NCI-H82 treated with DMSO at 0.1 percent for 48 hours (cell line): Measurements from ENCODE around the gene ABRAXAS1.
"Not testable (repeated sequence)": the region's sequence is repeated elsewhere in the genome, so short reads cannot be mapped to it uniquely, and the experiment has no call there.

ENCODE experiments used
- DNase-seq: peaks from one replicate; lab custom pipeline; 2025; ENCODE audit not compliant: unreplicated experiment; lab: John Stamatoyannopoulos, UW

ABRAXAS1 gene

DNA sequence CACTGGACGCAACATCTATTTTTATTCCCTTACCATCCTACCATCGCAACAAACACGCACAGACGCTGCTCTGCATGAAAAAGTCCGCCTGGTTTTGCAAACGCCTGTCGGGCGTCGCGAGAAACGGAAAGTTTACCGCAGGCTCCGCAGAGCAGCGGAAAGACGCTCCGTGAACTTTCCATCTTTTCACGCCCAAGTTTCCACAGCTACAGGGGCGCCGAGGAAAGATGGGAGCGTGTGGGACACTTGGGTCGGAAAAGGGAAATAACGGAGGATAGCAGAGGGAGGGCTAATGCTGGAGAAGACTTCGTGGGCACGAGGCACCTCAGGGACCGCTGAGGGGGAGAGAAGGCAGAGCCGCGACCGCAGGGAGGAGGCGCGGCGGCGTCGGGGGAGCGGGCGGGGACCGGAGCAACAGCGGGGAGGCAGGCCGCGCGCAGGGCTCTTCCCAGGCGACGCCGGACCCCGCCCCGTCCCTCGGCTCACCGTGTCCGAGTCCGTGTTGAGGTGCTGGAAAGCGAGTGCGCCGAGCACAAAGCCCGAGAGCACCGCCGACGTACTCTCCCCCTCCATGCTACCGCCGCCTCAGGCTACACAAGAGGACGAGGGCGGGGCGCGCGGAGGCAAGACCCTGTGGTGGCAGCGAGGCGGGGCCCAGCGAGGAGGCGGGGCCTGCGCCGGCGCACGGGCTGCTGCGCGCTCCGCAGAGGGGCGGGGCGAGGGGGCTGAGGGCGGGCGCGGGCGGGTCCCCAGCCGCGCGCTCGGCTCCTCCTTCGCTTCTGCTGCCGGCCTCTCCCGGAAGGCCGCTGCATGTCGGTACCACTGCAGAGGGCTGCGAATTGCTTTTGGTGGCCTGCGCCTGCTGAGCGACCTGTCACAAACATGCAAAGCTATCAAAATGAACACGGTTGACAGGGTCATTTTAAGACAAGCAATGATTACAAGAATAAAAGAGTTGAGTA lies at the start of gene ABRAXAS1:
Gene ABRAXAS1, minus strand, starts transcription at position 601 of the 962 bp plus-strand sequence. Its CDS starts 28 bp downstream, at position 573.
- peak; percentile 78 for DNase-seq

DNA sequence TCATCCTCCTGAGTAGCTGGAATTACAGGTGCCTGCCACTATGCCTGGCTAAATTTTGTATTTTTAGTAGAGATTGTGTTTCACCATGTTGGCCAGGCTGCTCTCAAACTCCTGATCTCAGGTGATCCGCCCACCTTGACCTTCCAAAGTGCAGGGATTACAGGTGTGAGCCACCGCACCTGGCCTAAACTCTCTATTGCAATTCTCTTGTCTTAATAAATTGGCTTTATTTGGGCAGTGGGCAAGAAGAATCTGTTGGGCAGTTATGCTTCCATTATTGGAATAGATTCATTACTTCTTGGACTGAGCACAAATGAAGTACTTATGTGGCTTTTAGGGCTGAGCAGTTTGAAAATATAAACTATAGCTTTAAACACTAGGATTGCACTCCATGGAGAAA lies 42.8 kb upstream of the ABRAXAS1 start:
- DNase-seq: no peak

DNA sequence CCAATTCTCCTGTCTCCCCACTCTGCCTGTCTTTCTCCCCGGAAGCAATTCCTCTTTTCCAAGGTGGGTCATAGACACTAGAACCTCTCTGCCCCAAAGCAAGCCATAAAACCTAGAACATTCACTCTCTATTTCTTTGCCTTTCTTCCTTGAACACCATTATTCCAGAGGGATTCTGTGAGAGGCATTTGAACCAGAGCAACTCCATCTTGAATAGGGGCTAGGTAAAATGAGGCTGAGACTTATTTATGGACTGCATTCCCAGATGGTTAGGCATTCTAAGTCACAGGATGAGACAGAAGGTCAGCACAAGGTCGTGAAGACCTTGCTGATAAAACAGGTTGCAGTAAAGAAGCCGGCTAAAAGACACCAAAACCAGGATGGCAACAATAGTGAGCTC lies 37.3 kb upstream of the ABRAXAS1 start:
- no peak for DNase-seq

DNA sequence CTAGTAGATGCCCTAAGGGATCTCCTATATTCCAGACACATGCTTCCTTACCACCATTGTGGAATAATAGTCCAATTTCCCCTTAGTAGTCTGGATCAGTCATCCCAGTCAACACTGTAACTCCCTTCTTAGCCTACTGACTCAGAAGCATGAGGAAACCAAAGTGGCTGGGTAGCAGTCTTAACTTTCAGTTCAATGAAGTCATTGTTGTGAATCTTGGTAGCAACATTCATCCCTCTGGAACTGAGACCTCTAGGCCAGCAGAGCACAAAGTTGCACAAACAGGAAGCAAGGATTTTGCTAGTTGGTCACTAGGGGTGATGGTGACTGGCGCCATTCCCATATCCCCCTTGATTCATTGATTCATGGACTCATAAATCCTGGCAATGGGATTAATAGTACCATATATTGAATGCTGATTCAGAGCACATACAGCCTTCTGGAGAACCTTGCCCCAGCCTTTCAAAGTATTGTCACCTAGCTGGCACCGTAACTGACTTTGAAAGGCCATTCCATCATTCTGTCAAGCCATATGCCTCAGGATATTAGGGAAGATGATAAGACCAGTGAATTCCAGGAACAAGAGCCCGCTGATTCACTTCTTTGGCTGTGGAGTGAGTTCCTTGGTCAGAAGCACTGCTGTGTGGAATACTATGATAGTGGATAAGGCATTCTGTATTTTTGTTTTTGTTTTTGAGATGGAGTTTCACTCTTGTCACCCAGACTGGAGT lies 31.3 kb upstream of the ABRAXAS1 start:
- no peak for DNase-seq

DNA sequence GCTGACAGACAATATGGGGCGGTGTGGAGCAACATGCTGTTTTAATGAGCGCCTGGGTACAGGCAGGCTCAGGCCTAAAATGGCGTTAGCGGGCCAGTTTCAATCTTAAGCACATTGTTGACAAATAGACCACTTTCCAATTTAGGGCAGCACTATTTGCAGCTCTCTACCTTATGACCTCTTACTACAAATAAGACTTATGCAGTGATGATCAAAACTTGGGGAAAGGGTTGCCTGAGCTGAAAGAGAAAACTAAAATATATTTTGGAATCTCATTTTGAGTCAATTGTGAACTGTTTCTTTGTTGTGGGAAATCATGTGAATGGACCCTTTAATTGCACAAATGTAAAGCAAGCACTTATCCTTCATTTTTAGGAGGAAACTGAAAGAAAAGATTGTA lies 25.5 kb upstream of the ABRAXAS1 start:
- no peak for DNase-seq

DNA sequence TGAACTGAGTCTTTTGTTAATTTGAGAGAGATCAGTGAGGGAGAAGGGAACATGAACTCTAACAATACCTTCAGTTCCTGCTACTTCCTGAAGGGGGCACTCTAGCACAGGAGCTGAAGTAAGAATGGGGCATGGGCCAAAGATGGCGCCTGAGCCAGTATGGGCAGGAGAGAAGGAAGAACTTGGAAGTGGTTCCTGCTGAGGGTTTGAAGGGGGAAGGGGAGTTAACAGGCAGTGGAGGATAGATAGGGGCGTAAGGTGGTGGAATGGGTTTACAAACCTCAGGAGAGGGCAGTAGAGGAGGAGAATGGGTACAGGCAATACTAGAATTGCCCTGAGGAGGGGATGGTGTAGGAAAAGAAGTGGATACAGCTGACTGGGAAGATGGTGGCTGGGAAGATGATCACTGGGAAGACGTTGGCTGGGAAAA lies 24.3 kb upstream of the ABRAXAS1 start:
- DNase-seq: not testable (repeated sequence)

DNA sequence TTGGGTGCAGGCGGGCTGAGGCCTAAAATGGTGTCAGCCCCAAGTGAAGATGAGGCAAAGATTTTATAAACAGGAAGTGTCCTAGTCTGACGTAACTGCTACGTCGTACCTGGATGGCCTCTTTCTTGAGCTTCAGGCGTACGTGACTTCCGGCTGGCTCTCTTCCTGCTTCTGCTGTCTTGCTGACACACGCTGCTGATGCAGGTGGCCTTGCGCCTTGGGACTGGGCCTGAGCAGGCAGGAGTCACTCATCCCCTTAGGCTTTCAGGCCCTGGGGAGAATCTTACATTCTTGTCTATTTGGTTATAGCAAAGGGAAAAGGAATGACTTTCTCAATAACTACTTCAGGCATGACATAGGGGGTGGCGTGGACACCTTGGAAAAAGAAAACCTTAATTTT lies 20.1 kb upstream of the ABRAXAS1 start:
- DNase-seq: no peak

DNA sequence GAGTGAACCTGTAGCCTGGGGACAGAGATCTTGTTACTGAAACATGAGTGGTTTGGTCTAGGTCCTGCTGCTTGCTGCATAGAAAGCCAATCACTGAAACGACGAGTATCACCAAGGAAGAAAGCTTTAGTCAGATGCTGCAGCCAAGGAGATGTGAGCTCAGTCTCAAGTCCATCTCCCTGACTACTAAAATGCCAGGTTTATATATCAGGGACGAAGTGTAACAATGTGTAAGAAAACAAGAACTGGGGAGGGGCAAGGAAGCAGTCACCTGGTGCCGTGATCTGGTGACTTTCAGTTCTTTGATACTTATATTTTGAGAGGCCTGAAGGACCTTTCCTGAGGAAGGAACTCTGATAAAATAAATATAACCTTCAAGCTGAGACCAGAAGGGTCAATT lies 19.6 kb upstream of the ABRAXAS1 start:
- DNase-seq: no peak

DNA sequence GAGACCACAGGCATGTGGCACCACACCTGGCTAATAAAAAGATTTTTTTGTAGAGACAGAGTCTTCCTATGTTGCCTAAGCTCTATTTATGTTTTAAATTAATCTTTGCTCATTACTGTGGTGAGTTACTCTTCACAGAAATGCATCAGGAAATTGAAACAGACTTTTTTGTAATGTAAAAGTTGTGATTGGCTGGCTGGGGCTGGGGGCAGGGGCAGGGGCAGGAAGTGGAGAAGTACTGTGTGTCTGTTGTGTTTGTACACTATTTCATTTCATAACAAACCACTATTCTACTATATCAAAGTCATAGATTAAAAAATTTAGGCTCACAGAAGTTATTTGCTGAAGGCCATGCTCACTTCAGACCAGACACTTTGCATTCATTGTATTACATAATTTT lies 19.1 kb upstream of the ABRAXAS1 start:
- DNase-seq: no peak

DNA sequence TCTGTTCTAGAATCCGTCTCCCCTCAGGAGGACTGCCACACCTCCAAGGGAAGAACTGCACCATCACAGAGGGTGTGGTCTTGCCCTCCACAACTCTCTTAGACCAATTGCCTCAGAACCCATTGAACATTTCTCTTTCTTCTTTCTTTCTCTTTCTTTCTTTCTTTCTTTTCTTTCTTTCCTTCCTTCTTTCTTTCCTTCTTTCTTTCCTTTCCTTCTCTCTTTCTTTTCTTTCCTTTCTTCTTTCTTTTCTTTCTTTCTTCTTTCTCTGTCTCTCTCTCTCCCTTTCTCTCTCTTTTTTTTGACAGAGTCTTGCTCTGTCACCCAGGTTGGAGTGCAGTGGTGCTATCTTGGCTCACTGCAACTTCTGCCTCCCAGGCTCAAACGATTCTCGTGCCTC lies 16.8 kb upstream of the ABRAXAS1 start:
- DNase-seq: not testable (repeated sequence)

DNA sequence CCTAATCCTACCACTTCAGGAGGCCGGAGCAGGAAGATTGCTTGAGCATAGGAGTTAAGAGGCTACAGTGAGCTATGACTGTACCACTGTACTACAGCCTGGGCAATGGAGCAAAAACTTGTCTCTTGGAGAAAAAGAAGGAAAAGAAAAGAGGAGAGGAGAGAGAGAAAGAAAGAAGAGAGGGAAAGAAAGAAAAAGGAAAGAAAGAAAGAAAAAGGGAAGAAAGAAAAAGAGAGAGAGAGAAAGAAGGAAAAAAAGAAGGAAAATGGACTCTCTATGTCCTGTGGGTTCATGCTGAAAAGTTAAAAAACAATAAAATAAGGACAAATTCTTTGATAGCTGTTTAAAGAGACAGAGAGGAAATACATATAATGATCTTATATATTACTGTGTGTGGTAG lies 13.3 kb upstream of the ABRAXAS1 start:
- no peak for DNase-seq

DNA sequence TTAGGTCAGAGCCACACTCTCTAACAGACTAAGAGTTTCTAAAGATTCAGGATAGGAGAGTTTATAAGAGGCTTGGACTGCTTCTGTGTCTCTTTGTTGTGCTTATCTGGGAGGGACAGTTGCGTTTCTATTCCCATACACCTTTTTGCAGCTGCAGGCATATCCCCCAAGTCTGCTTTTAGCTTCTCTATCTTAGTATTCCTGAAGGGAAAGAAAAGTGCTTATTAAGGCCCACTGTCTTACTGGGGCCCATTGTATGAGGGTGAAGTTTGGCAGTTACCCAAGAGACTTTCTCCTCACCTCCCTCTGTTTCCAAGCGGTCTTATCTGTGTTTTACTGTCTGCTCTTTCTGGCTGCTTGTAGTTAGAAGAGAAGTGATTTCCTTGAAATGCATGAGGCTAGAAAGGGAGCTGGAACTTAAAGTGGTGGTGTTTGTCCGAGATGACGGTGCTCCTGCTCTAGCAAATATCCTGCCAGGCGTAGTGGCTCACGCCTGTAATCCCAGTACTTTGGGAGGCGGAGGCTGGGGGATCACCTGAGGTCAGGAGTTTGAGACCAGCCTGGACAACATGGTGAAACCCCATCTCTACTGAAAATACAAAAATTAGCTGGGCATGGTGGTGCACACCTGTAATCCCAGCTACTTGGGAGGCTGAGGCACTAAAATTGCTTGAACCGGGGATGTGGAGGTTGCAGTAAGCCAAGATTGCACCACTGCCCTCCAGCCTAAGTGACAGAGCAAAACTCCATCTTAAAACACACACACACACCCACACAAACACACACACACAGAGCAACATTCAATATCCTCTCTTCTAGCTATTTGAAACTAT lies 11.4 kb upstream of the ABRAXAS1 start:
- not testable (repeated sequence) for DNase-seq

DNA sequence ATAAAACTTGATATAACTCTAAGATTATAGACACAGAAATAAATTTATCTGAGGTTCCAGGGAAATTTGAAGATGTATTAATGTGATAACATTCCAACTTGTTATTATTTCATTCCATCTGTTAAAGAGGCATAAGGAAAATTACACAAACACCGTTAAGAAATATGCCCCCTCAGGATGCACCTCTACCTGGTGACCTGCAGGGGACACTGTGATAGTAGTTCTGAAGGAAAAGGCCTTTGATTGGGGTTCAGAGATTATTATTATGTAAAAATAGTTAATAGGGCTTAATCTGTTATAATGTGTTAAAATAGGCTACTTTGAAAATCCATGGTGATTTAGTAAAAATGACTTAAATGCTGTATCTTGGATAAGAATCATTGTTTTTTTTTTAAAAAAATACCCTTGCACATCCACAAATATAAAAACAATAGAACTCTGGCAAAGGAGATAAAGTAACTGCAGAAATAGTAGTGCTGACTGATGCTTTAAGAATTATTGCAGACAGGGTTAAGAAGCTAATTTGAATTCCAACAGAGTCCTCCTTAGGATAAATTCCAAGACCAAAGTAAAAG lies 6.1 kb upstream of the ABRAXAS1 start:
- no peak for DNase-seq

DNA sequence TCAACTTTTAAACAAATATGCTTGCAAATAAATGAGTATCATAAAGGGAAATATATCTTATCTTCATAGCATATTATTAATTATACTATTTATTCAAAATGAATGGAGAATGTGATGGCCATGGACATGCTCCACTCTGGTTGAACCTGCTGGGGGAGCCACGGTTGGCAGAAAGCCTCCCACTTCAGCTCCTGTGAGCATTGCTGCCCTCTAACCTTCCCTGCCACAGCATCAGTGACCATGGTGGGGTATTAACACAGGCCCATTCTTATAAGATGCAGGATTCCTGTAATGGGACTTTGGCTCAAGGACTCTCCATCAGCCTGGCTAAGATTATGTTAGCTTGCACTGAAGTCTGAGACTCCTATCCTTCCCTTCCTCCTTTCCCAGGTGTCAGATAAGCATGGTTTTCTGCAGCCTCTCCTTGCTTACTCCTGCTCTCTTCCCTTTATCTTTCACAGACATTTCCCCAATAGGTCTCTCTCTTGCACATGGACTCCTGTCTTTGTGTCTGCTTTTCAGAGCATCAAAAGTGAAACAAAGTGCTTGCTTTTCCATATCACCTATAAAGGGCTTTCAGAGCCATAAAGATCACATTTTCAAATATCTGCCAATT lies 4.9 kb upstream of the ABRAXAS1 start:
- no peak for DNase-seq

DNA sequence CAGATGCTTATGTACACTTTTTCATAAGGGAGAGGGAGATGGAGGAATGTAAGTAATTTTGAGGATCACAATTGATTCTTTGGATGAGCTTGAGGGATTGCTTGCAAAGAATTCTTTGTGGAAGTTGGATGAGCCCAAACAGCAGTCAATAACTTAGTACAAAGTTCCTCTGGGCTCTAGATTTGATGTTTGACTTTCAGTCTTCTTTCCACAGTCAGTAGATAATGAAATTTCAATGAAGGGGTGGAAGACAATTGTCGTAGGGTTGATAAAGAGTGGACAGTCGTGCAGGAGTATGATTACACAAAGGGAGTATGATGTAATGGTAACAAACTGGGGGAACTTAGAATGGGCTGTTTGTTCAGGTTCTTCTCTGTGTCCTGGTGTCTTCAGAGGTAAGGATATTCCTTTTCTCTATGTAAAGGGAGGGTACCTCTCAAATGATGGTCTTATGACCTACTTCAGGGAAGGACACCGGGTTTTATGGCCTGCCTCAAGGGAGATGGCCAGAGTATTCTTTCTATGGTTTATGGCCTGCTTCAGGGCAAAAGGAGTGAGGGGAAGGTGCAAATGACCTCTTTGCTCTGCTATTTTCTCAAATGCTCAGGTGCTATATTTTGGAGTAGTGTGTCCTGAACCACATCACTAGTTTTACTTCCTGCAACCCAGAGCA lies 1.7 kb upstream of the ABRAXAS1 start:
- DNase-seq: no peak

DNA sequence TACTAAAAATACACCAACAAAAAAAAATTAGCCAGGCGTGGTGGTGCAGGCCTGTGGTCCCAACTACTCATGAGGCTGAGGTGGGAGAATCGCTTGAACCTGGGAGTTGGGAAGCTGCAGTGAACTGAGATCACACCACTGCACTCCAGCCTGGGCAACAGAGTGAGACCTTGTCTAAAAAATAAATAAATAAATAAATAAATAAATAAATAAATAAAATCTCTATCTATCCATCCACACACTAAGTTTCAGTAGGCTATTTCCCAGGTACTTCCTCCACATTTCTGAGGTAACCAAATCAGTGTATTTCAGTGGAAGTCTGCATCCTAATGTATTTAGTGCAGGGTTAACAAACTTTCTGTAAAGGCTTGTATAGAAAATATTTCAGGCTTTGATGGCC lies 10.9 kb downstream of the ABRAXAS1 start:
- DNase-seq: no peak

DNA sequence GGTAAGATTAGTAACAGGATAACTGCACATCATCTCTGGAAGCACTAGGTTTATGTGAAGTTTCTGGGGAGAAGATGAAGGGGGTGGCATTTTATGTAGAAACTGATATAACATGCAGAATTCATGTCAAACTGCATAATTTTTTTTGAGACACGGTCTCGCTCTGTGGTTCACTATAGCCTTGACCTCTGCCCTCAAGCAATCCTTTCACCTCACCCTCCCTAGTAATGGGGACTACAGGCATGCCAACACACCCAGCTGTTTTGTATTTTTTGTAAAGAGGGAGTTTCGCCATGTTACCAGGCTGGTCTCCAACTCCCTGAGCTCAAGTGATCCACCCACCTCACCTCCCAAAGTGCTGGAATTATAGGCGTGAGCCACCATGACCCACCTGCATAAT lies 11.5 kb downstream of the ABRAXAS1 start:
- no peak for DNase-seq

DNA sequence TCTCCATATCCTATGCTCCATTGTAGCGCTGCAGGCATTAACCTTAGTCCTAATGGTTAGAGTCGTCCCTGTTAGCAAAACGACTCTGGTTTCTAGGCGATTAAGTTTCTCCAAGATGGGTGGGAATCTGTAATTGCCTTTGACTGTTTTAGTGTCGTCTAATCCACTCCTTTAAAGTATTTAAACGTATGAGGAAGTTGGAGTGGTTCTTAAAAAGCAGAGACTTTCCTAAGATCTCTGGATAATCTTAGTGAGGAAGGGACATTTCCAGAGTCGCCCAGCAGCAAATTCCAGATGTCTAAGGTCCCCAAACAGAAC lies 28.8 kb downstream of the ABRAXAS1 start:
- DNase-seq: no peak

DNA sequence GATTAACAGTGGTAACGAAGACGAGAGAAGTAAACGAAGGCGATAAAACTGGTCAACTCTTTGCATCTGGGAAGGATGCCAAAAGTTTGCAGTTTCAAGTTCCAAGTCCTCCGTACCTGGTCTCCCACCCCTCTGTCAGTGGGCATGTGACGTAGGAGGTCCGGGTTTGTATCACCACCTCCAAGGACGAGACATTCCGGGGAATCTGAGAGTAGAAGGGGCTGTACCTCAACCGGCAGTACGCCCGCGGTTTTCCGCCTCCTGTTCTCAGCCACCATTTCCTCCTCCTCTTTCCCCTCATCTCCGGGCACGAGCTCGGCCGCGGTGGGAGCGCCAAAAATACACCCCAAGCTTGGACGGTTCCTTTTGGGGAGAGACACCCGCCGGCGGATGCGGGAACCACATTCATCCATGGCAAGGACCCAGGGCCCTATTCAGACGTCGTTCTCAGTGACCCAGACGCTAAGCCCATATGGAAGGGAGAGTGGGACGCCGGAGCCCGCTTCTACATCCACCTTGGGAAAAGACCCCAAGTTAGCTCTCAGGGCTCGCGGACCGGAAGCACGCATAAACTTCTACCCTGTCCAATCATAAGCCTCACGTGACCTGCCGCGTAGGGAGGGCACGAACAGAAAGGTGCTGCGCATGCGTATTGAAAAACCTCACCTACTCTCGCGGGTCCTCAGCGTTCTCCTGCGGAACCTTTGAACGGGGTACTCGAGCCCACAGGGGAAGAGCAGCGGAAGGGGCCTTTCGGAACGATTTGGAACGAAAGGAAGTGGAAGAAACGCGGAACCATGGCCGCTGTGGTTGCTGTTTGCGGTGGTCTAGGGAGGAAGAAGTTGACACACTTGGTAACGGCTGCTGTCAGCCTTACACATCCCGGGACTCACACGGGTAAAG lies 29.4 kb downstream of the ABRAXAS1 start, which contains the start of the genes HELQ and MRPS18C:
Gene HELQ, minus strand, starts transcription at position 543 of the 903 bp plus-strand sequence. Its CDS starts 130 bp downstream, at position 413.
Gene MRPS18C, plus strand, starts transcription at position 778 of the 903 bp plus-strand sequence. Its CDS starts 20 bp downstream, at position 798.
- DNase-seq: peak; percentile 93
